HG02678 (cell line): ENCODE measurements around the gene GBX2.
"Not testable (repeated sequence)": the region's sequence is repeated elsewhere in the genome, so short reads cannot be mapped to it uniquely, and the experiment has no call there.

Experiments
- ATAC-seq: cut with Tn5 transposase; IDR thresholded peaks from one replicate; pipeline ENCODE4 v1.9.1; 2021; ENCODE audit warnings: mild to moderate bottlenecking, moderate library complexity; ENCODE audit not compliant: unreplicated experiment

The GBX2 gene

DNA sequence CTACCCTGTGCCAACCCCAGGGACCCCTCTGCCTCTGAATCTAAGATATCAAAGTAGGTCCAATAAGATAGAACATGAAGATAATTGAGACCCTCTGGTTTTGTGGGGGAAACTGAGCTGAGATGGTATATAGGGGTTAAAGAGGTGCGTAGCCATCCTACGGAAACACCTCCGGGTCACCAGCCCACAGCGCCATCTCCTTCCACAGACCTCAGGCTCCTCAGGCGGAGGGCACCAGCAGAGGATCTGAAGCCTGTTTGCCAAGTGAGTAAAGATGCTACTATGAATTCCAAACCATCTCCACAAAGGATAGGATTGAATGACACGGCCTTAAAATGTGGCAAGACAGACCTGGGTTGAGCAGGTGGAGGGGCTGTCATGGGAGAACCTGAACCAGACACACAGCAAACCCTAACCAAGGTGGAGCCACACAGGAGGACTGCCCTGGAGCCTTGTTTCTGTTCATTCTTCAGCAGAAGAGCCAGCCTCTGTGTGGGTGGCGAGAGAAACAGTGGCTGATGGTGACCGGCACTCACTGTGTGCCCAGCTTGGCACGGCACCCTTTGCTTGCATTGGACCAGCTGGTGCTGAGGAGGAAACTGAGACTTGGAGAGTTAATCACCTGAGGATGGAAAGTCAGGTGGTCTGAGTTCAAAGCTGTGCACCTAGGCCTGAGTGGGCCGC lies 10.2 kb downstream of the GBX2 start:
- no peak for ATAC-seq

DNA sequence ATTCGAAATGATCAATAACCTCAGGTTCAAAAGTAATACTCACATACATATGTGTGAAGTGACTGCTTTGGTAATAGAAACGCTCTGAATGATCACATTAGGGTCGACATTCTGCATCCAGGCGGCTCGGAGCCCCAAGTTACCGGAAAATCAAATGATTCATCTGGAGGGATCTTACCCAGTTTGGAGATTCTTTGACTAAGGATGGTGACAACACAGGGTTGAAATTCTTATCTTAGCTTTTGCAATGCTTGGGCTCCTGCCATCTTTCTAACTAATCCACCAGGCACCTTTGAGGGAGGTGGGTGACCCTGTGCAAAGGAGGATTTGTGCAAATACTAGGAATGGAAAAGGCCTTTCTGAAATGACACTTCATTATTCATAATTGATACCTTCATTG lies 10.8 kb downstream of the GBX2 start:
- no peak for ATAC-seq

DNA sequence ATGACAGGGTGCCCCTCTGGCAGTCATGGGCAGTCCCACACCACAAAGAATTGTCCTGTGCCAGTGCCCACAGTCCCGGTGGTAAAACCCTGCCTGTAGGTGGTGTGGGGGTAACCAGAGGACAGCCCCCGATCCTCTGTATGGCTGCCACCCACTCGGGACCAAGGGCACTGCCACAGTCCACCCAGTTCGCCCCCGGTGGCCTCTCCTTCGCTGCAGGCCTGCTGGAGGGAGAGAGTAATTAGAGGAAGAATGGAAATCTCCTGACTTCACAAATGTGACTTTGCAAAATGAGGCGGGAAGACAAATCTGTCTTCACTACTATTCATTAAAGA lies 11.4 kb downstream of the GBX2 start:
- ATAC-seq = no peak

DNA sequence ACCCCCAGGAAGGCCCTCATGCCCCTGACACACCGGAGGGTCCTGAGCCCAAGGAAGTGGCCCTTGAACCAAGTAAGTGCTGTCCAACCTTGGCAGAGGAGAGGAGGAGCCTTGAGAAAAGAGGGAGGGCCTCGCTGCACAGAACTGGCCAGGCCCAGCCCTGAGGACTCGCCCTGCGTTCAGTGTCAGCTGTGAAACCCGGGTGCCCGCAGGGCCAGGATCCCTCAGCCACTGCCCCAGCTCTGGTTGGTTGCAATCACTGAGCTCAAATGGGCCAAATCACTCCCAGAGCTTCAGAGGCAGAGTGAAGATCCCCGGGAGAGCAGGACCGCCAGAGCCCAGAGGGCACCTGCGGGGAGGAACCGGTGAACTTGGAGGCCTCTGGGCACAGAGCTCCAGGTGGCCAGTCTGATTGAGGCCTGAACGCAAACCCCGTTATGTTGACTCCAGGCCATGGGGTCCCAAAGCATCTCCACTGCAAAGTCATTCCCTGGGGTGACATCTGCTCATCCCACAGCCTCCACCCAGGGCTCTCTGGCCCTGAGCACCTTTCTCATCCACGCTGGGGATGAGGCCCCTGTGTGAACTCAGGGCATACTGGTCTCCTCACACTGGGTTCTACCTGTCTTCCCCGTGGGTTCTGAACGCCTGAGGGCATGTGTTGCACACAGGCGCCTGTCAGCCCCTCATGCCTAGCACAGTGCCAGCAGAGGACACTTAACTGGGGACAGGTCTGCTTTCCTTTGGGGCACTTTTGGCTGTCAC lies 11.9 kb downstream of the GBX2 start:
- no peak for ATAC-seq

DNA sequence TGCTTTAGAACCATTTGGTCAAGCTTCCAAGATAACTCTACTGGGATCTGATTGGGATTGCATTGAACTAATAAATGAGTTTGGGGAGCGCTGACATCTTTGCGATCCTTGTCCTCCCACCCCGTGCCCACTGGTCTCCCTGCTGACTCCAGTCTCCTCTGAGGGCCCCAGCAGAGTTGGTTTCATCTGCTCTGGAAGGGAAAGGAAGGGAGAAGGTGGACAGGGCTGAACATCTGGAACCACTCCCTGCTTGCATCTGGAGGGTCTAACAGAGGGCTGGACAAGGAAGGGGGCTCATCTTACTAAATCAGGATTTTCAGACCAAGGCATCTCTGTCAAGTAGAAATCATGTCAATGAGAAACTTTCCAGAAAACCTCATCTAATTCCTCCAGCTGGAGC lies 12.8 kb downstream of the GBX2 start:
- ATAC-seq = no peak

DNA sequence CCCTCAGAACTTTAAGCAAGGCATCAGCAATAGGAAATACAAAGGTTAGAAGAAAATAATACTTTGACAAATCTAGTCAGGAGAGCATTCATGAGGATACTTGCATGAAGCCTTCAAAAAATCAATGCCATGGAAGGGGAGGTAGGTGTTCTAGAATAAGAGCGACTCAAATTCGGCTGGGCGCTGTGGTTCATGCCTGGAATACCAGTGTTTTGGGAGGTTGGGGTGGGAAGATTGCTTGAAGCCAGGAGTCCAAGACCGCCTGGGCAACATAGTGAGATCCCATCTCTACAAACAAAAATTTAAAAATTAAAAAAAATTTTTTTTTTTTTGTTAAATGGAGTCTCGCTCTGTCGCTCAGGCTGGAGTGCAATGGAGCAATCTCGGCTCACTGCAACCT lies 21.8 kb downstream of the GBX2 start:
- no peak for ATAC-seq

DNA sequence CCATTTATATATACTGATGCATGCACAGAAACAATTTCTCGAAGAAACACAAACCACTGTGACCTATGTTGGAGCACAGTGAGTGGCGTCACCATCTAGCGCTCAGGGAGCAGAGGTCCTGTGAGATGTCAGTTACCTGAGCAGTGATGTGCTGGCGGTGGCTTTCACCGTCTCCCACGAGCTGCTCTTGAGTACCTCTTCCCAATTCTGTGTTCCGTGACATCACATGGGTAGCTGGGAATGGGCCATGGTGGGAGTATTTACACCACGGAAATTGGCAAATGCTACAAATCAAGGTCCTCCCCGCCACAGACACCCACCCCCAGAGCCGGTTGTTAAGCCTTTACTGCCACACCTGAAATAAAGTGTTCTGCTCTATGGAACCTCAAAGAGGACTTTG lies 24.4 kb downstream of the GBX2 start:
- ATAC-seq = no peak

DNA sequence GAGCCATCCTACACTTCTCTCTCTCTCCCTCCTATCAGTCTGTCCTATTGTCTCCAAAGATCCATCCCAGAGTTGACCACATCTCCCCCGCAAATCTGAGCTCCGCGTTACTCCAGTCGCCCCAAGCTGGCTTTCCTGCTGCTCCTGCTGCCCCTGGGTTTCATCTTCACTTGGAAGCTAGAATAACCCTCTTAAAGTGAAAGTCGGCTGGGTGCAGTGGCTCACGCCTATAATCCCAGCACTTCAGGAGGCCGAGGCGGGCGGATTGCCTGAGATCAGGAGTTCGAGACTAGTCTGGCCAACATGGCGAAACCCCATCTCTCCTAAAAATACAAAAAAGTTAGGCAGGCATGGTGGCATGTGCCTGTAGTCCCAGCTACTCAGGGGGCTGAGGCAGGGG lies 26.6 kb downstream of the GBX2 start:
- ATAC-seq = not testable (repeated sequence)

DNA sequence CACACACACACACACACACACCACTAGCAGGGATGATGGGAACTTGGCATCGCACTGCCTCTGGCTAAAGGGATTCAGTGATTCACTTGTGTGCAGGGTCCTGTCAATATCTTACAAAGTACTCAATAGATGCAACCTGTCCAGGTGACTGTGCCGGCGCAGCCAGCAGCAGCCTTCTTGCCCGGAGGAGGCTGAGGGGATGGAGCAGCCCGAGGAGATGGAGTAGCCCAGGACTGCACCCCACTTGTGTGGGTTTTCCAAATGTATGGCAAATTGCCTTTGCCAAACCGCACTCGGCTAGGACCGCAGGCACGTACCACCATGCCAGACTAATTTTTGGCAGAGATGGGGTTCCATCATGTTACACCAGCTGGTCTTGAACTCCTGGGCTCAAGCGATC lies 31.1 kb downstream of the GBX2 start:
- no peak for ATAC-seq

DNA sequence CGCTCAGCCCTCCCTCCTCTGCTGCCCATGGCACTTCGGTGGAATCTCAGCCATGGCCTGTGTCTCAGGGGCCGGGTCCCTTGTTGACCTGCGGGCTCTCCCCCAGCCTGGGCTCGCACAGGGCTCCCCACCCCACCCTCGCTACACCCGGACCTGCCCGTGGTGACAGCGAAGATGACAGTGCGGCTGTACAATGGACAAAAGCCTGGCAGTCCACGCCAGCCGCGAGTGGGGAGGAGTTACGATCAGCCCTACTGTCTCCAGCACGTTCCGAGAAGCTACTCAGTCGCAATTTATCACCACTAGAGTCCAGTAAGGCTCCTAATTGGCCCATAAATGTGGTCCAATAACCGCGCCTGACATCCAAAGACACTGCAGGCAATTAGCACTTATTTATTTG lies 31.6 kb downstream of the GBX2 start:
- ATAC-seq = no peak

DNA sequence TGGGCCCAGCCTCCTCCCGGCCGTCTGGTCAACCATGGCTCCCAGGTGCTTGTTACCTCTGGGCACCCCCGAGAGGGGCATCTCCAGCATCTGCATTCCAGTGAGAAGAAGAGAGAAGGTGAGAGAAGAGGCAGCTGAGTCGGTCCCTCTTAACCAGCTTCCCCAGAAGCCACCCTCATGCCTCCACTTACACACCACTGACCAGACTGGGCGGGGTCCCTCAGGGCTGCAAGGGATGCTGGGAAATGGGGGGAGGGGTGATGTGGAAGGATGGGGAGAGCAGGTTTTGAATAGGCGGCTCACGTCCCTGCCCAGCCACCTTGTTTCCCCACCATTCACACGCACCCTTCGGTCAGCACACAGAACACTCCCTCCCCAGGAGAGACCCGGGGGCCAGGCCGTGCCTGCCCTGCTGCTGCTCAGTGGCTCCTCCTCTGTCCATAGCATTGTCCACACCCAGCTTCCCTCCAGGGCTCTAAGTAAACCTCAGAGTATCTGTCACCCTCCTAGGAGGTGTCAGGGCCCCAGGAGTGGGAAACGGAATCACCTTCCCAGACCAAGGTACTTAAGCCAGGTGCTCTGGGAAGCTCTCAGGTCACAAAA lies 34.7 kb downstream of the GBX2 start:
- ATAC-seq = no peak

DNA sequence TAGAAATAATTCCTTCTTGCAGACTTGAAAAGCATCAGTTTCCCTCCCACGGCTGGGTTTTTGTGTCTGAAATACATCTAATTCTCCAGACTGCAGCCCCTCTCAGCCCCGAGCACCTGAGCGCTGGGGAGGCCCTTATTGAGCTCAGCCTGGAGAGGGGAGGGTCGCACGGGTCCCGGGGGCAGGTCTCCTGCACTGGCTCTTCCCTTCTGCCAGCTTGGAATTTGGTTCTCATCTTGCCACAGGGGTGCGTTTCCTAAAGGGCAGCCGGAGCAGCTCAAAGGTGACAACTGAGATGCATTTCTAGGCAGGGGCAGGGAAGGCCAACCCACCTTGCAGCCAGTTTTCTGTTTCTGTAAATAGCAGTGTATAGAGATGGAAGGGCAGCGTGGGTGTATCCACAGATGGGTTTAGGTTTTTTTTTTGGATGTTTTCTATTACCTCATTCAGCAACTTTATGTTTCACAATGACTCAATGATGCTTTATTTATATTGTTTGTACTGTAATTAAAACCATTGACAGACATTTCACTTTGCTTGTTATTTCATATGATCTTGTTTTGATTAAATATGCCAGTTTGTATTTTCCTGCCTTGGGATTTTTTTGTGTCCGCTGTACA lies 37.0 kb downstream of the GBX2 start:
- ATAC-seq = no peak

DNA sequence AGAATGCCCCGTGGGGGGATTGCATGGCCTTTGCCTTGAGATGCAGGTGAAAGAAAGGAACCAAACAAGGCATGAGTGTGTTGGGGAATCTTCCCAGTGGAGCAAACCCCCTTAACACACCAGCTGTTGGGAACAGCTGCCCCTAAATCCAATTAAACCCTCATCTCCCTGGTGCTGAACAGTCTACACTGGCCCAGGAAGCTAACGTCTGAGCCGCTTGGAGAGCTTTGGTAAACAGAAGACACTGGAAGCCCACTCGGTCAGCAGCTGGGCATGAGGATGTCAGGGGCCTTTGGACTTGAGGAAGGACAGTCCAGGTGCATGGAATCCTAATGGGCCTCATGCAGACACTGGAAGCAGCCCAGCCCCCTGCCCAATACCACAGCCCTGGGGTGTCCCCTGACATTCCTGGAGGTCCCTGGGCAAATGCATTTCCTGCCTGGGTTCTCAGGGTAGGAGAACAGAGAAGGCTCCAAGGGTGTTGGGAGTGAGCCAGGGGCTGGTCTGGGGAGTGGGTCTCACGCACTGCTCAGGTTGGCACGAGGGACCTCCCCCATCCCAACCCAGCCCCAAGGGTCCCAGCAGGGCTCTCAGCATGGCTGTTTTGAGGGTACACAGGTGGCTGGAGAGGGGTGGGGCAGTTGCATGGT lies 37.7 kb downstream of the GBX2 start:
- no peak for ATAC-seq

DNA sequence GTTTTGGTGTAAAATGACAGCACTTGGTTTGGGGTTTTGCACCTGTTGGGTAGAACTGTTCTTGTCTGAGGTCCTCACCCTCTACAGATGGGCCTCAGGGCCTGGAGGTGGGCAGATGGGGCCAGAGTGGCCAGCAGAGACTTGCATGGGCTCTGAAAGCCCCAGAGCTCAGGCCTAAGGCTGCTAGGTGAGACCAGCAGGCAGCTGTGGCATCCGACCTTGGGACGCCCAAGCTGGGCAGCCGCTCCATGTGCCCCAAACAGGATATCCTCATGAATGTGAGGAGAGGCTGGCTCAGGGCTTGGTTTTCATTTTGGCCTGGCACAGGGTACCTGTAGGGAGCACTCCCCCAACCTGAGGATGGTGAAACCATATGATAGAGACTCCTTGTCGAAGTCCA lies 38.3 kb downstream of the GBX2 start:
- no peak for ATAC-seq

DNA sequence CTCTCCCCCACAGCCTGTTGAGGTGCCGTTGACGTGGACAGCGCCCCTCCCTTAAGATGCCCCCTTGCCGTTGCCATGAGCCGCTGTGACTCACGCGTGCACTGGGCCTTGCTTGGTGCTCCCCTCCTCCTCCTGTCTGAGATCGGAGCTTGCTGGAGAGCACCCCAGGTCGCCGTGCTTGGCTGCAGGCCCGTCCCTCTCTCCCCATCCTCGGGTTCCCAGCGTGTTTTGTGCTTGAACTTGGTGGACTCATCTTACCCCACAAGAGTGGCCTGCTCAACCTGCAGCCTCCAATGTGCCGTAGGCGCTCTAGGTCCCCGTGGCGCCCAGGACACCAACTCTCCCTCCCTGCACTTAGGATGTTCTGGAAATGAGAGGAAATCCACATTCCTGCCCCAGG lies 39.9 kb downstream of the GBX2 start:
- ATAC-seq = no peak

DNA sequence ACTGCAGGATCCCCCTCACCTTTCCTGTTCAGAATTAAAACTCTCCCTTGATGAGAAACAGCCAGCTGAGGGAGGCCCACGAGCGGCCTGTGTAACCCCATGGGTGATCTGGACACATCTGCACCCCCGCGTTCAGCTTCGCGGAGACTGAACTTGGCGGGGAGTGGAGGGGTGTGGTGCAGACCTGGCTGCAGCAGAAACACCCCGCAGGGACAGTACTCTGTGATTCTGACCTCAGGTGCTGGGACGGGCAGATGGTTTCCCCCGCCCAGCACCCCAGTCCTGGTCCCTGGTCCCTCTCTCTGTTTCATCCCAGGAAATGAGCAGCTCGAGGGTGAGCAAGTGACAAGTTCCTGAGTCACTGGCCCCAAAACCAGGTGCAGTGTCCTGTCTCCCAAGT lies 41.2 kb downstream of the GBX2 start:
- ATAC-seq = no peak

DNA sequence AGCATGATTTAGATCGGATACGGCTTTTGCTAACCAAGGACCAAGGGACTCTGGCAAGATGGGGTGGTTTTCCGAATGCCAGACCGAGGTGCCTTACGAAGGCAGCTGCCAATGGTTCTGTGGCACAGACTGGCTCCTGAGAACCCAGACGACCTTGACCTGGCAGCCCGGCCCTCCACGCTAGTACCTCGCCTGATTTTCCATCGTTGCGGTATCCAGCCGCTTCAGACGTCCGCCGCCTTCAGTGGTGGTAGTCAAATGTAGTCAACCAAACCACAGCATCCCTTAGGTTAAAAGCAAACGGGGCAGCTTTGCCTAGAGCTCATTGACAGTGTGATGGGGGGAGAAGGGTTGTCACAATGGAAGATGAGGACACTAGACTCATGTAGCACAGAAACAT lies 42.6 kb downstream of the GBX2 start:
- no peak for ATAC-seq

DNA sequence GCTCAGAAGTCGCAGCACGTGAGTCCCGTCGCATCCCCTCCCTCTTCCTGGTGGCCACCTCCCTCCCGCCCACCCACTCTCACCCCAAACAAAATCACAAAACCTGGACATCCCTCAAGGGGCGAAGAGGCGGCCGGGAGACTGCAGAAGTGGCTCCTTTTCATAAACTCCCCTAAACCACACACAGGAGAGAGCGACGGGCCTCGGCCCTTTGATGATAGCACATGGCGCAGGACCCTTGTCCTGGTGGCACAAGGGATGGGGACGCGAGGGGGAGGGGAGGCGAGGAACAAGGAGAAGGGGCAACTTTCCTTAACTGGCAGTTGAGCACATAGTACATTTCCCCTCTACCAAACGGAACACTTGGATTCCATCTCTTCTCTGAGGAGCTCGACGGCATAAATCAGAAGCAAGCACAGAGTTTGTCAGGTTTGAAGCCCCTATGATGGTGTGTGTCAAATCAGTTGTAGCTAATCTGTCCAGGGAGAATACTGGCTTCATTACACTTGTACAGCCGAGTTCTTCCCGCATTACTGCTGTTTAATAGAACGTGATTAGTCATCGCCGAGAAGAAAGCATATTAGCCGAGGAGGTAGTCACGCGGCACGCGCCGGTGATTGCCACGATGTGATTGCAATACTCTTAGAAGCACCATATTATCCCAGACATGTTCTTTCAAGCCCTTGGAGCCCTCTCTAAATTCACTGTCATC lies 43.8 kb downstream of the GBX2 start:
- no peak for ATAC-seq

DNA sequence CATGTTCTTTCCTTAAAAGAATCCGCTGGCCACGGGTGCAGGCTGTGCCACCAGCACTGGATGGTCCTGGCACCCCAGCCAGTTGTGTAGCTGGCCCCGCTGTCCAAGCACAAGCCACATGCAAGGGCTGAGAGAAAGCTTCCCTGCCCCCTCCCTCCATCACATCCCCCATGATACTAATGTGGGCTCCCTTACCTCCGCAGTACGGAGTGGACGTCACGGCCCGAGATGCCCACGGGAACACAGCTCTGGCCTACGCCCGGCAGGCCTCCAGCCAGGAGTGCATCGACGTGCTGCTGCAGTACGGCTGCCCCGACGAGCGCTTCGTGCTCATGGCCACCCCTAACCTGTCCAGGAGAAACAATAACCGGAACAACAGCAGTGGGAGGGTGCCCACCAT lies 44.5 kb downstream of the GBX2 start:
- no peak for ATAC-seq

DNA sequence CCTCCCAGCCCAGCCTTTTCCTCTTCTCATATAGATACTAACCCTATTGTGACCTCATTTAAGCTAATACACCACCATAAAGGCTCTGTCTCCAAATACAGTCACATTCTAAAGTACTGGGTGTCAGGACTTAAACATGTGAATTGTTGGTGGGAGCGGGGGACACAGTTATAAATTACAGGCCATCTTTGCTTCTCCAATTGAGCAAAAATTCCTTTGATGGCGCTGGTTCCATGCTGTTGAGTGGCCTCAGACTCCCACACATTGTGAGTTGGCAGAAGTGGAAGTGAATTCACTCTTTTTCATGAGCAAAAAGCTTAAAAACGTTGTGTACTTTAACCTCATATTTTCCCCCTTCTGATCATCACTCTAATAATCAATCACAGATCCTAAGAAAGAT lies 46.0 kb downstream of the GBX2 start:
- no peak for ATAC-seq

DNA sequence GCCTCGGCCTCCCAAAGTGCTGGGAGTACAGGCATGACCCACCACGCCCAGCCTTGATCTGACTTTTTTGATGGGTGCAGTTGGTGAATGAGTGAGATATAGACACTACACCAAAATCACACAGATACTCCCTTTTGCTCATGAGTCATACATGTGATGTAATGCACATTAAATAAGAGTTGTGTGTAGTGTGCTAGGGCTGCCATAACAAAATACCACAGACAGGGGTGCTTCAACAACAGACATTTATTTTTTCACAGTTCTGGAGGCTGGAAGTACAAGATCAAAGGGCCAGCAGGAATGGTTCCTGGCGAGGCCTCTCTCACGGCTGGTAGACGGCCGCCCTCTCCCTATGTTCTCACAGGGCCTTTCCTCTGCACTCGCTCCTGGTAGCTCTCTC lies 46.6 kb downstream of the GBX2 start:
- no peak for ATAC-seq
